Loucy (cell line): ENCODE data around the gene PDZD7.
A peak's percentile ranks its signal among the peaks of the same experiment; 100 is the strongest.

Experiments
- H2AFZ ChIP-seq: fragments of 200-600 bp; sonication (generic); 2 replicates; pipeline ENCODE4 v1.6.0; 2016; ENCODE audit warnings: antibody characterized with exemption, mild to moderate bottlenecking, low read length, moderate library complexity
- H3F3A ChIP-seq: fragments of 200-600 bp; 2 replicates; pipeline ENCODE4 v1.6.0; 2016; ENCODE audit warnings: antibody characterized with exemption, low read depth, mild to moderate bottlenecking
- H3K27me3 ChIP-seq: fragments of 200-600 bp; sonication (generic); 2 replicates; pipeline ENCODE4 v1.6.1; 2014; ENCODE audit warnings: low read length, mild to moderate bottlenecking; ENCODE audit not compliant: insufficient read depth, poor library complexity, severe bottlenecking
- H3K36me3 ChIP-seq: fragments of 200-600 bp; sonication (generic); 2 replicates; pipeline ENCODE4 v1.6.1; 2016; ENCODE audit warnings: low read length; ENCODE audit not compliant: insufficient read depth
- H3K4me1 ChIP-seq: fragments of 200-600 bp; sonication (generic); 2 replicates; pipeline ENCODE4 v1.5.1; 2014; ENCODE audit warnings: low read length, mild to moderate bottlenecking; ENCODE audit not compliant: insufficient read depth, poor library complexity, severe bottlenecking
- H3K4me2 ChIP-seq: fragments of 200-600 bp; sonication (generic); 2 replicates; pipeline ENCODE4 v1.6.0; 2014; ENCODE audit warnings: antibody characterized with exemption, low read length, low read depth, mild to moderate bottlenecking; ENCODE audit not compliant: poor library complexity, severe bottlenecking
- H3K4me3 ChIP-seq: fragments of 200-600 bp; sonication (generic); 2 replicates; pipeline ENCODE4 v1.5.1; 2014; ENCODE audit warnings: low read length, mild to moderate bottlenecking, mixed read lengths; ENCODE audit not compliant: poor library complexity, severe bottlenecking
- H3K79me2 ChIP-seq: fragments of 200-600 bp; sonication (generic); 2 replicates; pipeline ENCODE4 v1.6.1; 2014; ENCODE audit warnings: low read length; ENCODE audit not compliant: insufficient read depth
- H3K9ac ChIP-seq: fragments of 200-600 bp; sonication (generic); 2 replicates; pipeline ENCODE4 v1.6.0; 2014; ENCODE audit warnings: mild to moderate bottlenecking, low read depth, low read length, moderate library complexity; ENCODE audit not compliant: poor library complexity, severe bottlenecking
- H3K9me2 ChIP-seq: fragments of 200-600 bp; sonication (generic); replicated peaks from 2 replicates; pipeline ENCODE4 v1.6.1; 2016; ENCODE audit warnings: low read depth, low read length, mixed read lengths
- H3K9me3 ChIP-seq: fragments of 200-600 bp; sonication (generic); 2 replicates; pipeline ENCODE4 v1.6.1; 2014; ENCODE audit warnings: mild to moderate bottlenecking, antibody characterized with exemption, low read length, low read depth; ENCODE audit not compliant: insufficient read depth
- H4K20me1 ChIP-seq: fragments of 200-600 bp; sonication (generic); 2 replicates; pipeline ENCODE4 v1.6.0; 2014; ENCODE audit warnings: antibody characterized with exemption, low read length, mild to moderate bottlenecking; ENCODE audit not compliant: insufficient read depth, poor library complexity, severe bottlenecking
- CTCF ChIP-seq: fragments of 200-600 bp; sonication (generic); conservative IDR thresholded peaks from 2 replicates; pipeline ENCODE4 v1.5.1; 2014; ENCODE audit warnings: mild to moderate bottlenecking, antibody characterized with exemption, low read length
- EZH2phosphoT487 ChIP-seq: fragments of 200-600 bp; IDR thresholded peaks from 2 replicates; pipeline ENCODE4 v1.6.1; 2018; ENCODE audit warnings: antibody characterized with exemption, mild to moderate bottlenecking, moderate library complexity, borderline replicate concordance

PDZD7 gene

DNA sequence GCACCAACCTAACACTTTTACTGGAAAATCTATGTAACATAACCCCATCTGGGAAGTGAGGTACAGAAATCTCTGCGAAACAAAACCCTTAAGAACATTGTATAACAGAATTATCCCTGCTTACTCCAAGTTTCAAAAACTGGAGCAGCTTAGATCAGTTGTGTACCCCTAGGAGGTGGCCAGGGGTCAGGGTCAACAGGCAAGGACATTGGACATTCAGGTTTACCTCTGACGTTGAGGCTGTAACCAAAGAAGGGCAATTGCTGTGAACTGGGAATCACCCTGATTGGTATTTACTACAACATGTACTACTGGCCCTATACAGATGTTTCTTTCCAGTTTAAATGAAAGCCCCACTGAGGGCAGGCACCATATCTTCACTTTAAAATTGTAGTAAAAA lies 13.2 kb upstream of the PDZD7 start:
- Histone ChIP-seq H3K9me2 (no peaks in the 10 kb centered on the region), H3K9ac (peak overlapping the region; percentile 80), H3K9me3 (no peaks in the 10 kb centered on the region), H3K36me3 (no peaks in the 10 kb centered on the region; the same call in 1 of the 2 replicates), H3K79me2 (no peaks in the 10 kb centered on the region; the same call in 1 of the 2 replicates), H2AFZ (no peak overlapping the region), H3K4me2 (peak overlapping the region; percentile 81), H3K4me3 (no peak overlapping the region), H3F3A (peaks cover 5% of the 10 kb centered on the region; the same call in 1 of the 2 replicates), H3K4me1 (peaks cover 22% of the 10 kb centered on the region), H3K27me3 (no peaks in the 10 kb centered on the region), H4K20me1 (no peaks in the 10 kb centered on the region)
- no peak for TF ChIP-seq EZH2phosphoT487
- no peak for TF ChIP-seq CTCF

DNA sequence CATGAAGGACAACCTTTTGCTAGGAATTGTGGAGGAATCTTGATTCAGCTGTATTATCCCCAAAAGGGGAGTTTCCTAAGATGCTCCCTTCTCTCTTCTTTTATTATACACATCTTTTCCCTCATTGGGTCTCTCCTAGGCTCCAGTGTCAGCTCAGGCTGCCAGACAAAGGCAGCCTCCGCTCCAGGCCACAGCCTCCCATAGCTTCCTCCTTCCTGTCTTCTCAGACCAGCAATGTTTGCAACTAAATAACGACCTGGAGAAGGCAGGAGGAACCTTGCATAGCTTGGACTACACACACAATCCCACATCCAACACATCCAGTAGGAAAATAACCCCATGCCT lies 12.4 kb upstream of the PDZD7 start:
- H2AFZ ChIP-seq: peak overlapping the region; percentile 82
- H3K79me2 ChIP-seq: no peaks in the 10 kb centered on the region; the same call in 1 of the 2 replicates
- H3K27me3 ChIP-seq: no peaks in the 10 kb centered on the region

DNA sequence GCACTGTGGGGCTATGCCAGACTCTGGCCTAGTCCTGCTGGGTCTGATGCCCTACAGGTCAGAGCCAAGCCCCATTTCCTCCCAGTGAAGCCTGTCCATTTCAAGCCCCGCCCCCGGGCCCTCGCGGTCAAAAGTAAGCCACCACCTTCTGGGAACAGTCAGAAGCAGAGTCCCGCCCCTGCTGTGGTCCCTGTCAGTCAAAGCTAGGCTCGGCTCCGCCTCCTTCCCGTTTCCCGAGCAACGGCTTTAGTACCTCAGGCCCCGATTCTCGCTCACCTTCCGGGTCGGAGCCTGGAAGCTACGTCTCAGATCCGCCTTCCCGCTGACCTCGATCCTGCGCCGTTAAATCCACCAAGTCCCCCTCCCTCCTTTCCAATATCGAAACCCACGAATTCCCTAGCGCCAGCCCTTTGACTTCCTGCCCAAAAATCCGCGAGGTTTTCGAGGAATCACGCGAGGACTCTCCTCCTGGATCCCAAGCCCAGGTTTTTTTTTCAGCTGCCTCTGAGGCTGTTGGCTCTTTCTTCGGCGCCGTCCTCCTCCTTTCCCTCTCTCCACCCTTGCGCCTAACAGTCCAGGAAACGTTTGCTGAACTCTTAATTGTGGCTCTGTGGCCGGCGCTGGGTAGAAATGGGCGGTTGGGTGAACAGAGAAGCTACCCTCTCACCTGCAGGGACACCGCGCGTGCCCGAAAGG lies 11.9 kb upstream of the PDZD7 start:
- no peaks in the 10 kb centered on the region for H3K9me3 ChIP-seq
- H4K20me1 ChIP-seq: no peaks in the 10 kb centered on the region
- H3K9me2 ChIP-seq: no peaks in the 10 kb centered on the region
- H3F3A ChIP-seq: peaks cover 5% of the 10 kb centered on the region; the same call in 1 of the 2 replicates
- peak overlapping the region; percentile 82 for H2AFZ ChIP-seq
- peak overlapping the region; percentile 81 for H3K4me2 ChIP-seq
- H3K79me2 ChIP-seq: no peaks in the 10 kb centered on the region; the same call in 1 of the 2 replicates
- no peak for TF ChIP-seq CTCF
- TF ChIP-seq EZH2phosphoT487: no peak
- H3K4me3 ChIP-seq: peak overlapping the region; percentile 81
- no peaks in the 10 kb centered on the region for H3K27me3 ChIP-seq
- peaks cover 1% of the 10 kb centered on the region; the same call in 1 of the 2 replicates for H3K36me3 ChIP-seq
- H3K9ac ChIP-seq: peak overlapping the region; percentile 80
- H3K4me1 ChIP-seq: peaks cover 22% of the 10 kb centered on the region

More for the DNA sequence above, 12.4 kb upstream of the PDZD7 start:
- no peaks in the 10 kb centered on the region for H3K9me2 ChIP-seq
- H3K36me3 ChIP-seq: no peaks in the 10 kb centered on the region; the same call in 1 of the 2 replicates
- H3K4me2 ChIP-seq: peak overlapping the region; percentile 81
- peak overlapping the region; percentile 80 for H3K9ac ChIP-seq
- no peaks in the 10 kb centered on the region for H4K20me1 ChIP-seq
- no peaks in the 10 kb centered on the region for H3K9me3 ChIP-seq
- H3F3A ChIP-seq: peaks cover 5% of the 10 kb centered on the region; the same call in 1 of the 2 replicates
- H3K4me1 ChIP-seq: peaks cover 22% of the 10 kb centered on the region
- TF ChIP-seq CTCF (no peak), EZH2phosphoT487 (no peak)
- H3K4me3 ChIP-seq: peak overlapping the region; percentile 81
